ENCODE data around the gene TCEA3. TPM values are rescaled to one million over a fixed set of nuclear protein-coding genes. Genes with fewer than 3 reads are reported as not detected.

Gene TCEA3
- total and polyA plus RNA-seq, 2 experiments from 2014 or later, result not detected

DNA sequence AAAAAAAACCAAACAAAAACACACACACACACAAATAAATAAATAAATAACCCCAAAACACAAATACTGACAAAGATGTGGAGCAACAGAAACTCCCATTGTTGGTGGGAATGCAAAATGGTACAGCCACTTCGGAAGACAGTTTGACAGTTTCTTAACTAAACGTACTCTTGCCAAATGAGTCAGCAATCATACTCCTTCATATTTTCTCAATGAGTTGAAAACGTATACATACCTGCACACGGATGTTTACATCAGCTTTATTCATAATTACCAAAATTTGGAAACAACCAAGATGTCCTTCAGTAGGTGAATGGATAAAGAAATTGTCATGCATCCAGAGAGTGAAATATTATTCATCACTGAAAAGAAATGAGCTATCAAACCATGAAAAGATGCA, 36.0 kb upstream of the TCEA3 start (continued):
- TF ChIP-seq, protein P1, sequence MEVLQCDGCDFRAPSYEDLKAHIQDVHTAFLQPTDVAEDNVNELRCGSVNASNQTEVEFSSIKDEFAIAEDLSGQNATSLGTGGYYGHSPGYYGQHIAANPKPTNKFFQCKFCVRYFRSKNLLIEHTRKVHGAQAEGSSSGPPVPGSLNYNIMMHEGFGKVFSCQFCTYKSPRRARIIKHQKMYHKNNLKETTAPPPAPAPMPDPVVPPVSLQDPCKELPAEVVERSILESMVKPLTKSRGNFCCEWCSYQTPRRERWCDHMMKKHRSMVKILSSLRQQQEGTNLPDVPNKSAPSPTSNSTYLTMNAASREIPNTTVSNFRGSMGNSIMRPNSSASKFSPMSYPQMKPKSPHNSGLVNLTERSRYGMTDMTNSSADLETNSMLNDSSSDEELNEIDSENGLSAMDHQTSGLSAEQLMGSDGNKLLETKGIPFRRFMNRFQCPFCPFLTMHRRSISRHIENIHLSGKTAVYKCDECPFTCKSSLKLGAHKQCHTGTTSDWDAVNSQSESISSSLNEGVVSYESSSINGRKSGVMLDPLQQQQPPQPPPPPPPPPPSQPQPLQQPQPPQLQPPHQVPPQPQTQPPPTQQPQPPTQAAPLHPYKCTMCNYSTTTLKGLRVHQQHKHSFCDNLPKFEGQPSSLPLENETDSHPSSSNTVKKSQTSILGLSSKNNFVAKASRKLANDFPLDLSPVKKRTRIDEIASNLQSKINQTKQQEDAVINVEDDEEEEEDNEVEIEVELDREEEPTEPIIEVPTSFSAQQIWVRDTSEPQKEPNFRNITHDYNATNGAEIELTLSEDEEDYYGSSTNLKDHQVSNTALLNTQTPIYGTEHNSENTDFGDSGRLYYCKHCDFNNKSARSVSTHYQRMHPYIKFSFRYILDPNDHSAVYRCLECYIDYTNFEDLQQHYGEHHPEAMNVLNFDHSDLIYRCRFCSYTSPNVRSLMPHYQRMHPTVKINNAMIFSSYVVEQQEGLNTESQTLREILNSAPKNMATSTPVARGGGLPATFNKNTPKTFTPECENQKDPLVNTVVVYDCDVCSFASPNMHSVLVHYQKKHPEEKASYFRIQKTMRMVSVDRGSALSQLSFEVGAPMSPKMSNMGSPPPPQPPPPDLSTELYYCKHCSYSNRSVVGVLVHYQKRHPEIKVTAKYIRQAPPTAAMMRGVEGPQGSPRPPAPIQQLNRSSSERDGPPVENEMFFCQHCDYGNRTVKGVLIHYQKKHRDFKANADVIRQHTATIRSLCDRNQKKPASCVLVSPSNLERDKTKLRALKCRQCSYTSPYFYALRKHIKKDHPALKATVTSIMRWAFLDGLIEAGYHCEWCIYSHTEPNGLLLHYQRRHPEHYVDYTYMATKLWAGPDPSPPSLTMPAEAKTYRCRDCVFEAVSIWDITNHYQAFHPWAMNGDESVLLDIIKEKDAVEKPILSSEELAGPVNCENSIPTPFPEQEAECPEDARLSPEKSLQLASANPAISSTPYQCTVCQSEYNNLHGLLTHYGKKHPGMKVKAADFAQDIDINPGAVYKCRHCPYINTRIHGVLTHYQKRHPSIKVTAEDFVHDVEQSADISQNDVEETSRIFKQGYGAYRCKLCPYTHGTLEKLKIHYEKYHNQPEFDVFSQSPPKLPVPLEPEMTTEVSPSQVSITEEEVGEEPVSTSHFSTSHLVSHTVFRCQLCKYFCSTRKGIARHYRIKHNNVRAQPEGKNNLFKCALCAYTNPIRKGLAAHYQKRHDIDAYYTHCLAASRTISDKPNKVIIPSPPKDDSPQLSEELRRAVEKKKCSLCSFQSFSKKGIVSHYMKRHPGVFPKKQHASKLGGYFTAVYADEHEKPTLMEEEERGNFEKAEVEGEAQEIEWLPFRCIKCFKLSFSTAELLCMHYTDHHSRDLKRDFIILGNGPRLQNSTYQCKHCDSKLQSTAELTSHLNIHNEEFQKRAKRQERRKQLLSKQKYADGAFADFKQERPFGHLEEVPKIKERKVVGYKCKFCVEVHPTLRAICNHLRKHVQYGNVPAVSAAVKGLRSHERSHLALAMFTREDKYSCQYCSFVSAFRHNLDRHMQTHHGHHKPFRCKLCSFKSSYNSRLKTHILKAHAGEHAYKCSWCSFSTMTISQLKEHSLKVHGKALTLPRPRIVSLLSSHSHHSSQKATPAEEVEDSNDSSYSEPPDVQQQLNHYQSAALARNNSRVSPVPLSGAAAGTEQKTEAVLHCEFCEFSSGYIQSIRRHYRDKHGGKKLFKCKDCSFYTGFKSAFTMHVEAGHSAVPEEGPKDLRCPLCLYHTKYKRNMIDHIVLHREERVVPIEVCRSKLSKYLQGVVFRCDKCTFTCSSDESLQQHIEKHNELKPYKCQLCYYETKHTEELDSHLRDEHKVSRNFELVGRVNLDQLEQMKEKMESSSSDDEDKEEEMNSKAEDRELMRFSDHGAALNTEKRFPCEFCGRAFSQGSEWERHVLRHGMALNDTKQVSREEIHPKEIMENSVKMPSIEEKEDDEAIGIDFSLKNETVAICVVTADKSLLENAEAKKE (CRISPR knock-in tag; IDR thresholded peaks at IDR 0.05), result no peak
- TF ChIP-seq EZH2phosphoT487 (IDR thresholded peaks at IDR 0.05; ENCODE audit: unreplicated experiment), result no peak

DNA sequence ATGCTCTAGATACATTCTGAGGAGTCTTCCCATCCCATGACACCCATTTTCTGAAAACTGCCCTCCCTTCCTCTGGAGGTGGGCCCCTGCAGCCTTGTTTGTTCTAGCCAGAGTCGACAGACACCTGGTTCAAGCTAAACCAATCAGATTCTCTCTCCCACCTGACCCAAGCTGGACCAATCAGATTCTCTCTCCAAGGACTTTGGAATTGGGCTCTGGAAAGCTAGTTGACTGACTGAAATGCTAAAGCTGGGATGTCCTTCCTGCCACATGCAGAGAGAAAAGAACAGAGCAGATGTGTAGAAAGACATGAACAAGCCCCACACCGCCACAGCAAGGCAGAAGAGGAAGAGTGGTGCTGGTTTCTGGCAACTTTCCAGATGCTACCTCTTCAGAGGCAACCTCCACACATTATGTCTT, 34.8 kb upstream of the TCEA3 start:
- Mint-ChIP-seq H3K27me3 (ENCODE audit: insufficient read depth, low read depth, poor library complexity) (peaks cover 9% of the 10 kb centered on the region), H3K36me3 (ENCODE audit: low read depth) (peaks cover 7% of the 10 kb centered on the region), H3K4me1 (peaks cover 5% of the 10 kb centered on the region; the same call in 2 of the 3 replicates), H3K4me3 (no peak overlapping the region; the same call in 2 of the 3 replicates), H3K27ac (no peak overlapping the region), H3K9me3 (no peaks in the 10 kb centered on the region)
- H2AFZ ChIP-seq, result no peak overlapping the region
- DNase-seq (ENCODE audit: low spot score), result peak; percentile 53
- H3K27ac ChIP-seq (ENCODE audit: low read depth), result no peak overlapping the region
- H3K4me3 ChIP-seq, result no peak overlapping the region
- peaks cover 4% of the 10 kb centered on the region; the same call in 1 of the 2 replicates for H3K36me3 ChIP-seq (ENCODE audit: insufficient read depth)
- no peaks in the 10 kb centered on the region for H3F3A ChIP-seq (replicated peaks; ENCODE audit: low read depth)
- peak; percentile 75 for ATAC-seq
- H4K20me1 ChIP-seq (replicated peaks; ENCODE audit: insufficient read depth), result peaks cover under 1% of the 10 kb centered on the region
- H3K9me2 ChIP-seq (ENCODE audit: insufficient read depth), result no peaks in the 10 kb centered on the region
- no peaks in the 10 kb centered on the region for H3K4me1 ChIP-seq (ENCODE audit: insufficient read depth)
- H3K79me2 ChIP-seq (replicated peaks; ENCODE audit: insufficient read depth), result no peaks in the 10 kb centered on the region; the same call in none of the 2 replicates
- no peaks in the 10 kb centered on the region for H3K27me3 ChIP-seq (ENCODE audit: insufficient read depth)
- H3K4me2 ChIP-seq, result no peak overlapping the region
- TF ChIP-seq, protein P1 (CRISPR knock-in tag; IDR thresholded peaks at IDR 0.05), result no peak
- TF ChIP-seq POLR2AphosphoS5 (IDR thresholded peaks at IDR 0.05; ENCODE audit: low read depth) (no peak), NANOG (IDR thresholded peaks at IDR 0.05; ENCODE audit: borderline replicate concordance) (no peak), EZH2 (IDR thresholded peaks at IDR 0.05; ENCODE audit: low read depth, unreplicated experiment) (no peak), EZH2phosphoT487 (IDR thresholded peaks at IDR 0.05; ENCODE audit: unreplicated experiment) (no peak), STAT1 (IDR thresholded peaks at IDR 0.05; ENCODE audit: unreplicated experiment) (no peak), JUNB (IDR thresholded peaks at IDR 0.05; ENCODE audit: unreplicated experiment) (no peak), CREB1 (CRISPR knock-in tag; IDR thresholded peaks at IDR 0.05; ENCODE audit: low read depth) (no peak)
- TF ChIP-seq, protein P2, sequence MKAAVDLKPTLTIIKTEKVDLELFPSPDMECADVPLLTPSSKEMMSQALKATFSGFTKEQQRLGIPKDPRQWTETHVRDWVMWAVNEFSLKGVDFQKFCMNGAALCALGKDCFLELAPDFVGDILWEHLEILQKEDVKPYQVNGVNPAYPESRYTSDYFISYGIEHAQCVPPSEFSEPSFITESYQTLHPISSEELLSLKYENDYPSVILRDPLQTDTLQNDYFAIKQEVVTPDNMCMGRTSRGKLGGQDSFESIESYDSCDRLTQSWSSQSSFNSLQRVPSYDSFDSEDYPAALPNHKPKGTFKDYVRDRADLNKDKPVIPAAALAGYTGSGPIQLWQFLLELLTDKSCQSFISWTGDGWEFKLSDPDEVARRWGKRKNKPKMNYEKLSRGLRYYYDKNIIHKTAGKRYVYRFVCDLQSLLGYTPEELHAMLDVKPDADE (IDR thresholded peaks at IDR 0.05), result no peak
